ENCODE data around the gene GDI1. TPM values are rescaled to one million over a fixed set of nuclear protein-coding genes. Genes with fewer than 3 reads are reported as not detected.
A peak's percentile ranks its signal among the peaks of the same experiment; 100 is the strongest.
"Not testable (repeated sequence)": the region's sequence is repeated elsewhere in the genome, so short reads cannot be mapped to it uniquely, and the experiment has no call there.

The GDI1 gene
- total RNA-seq, 4 donors from 2014 or later, result 105 to 160 (median 121) TPM

- peak within 1 kb of the TSS; percentile 73 to 97 for H3K4me3 ChIP-seq
- peak; percentile 95 for ATAC-seq
- H3K27ac ChIP-seq, result peak within 1 kb of the TSS; percentile 92 to 100 (median 96)
Measured at GRCh38 chrX:154397888-154398667, 38.9 kb upstream of the GDI1 start, which contains the start of gene RPL10. RPL10 (plus strand) TSS chrX:154398377; CDS start chrX:154398520, 143 bp downstream.

GRCh38 chrX:154398668-154399526 lies 38.1 kb upstream of the GDI1 start:
- WGBS, 2 donors (ENCODE audit: low coverage in 1 of 2), result 56% methylated on average over 21 of the region's 49 CpGs; no CpG with 5 or more reads in 1 of the 2 donors
- peak; percentile 63 for ATAC-seq

More at GRCh38 chrX:154397888-154398667, 38.9 kb upstream of the GDI1 start, which contains the start of gene RPL10:
- Histone ChIP-seq H3K9me3 (no peaks in the 10 kb centered on the region), H3K27me3 (no peaks in the 10 kb centered on the region), H3K36me3 (peaks cover 0 to 32% of the 10 kb centered on the region in 2 donors), H3K4me1 (peaks cover 0 to 40% (median 4%) of the 10 kb centered on the region in 3 donors)
- whole genome bisulfite sequencing, 2 donors (ENCODE audit: low coverage in 1 of 2), result 44% methylated on average over 15 of the region's 69 CpGs; no CpG with 5 or more reads in 1 of the 2 donors
- TF ChIP-seq EP300 (IDR thresholded peaks at IDR 0.05) (no peak), CTCF (IDR thresholded peaks at IDR 0.05) (no peak), POLR2AphosphoS5 (IDR thresholded peaks at IDR 0.05) (peak; percentile 100), POLR2A (IDR thresholded peaks at IDR 0.05) (peak; percentile 95 to 98)

GRCh38 chrX:154399527-154400368 lies 37.2 kb upstream of the GDI1 start:
- TF ChIP-seq POLR2A (IDR thresholded peaks at IDR 0.05), result no peak
- no peak for TF ChIP-seq CTCF (IDR thresholded peaks at IDR 0.05)
- no peak for TF ChIP-seq EP300 (IDR thresholded peaks at IDR 0.05)
- TF ChIP-seq POLR2AphosphoS5 (IDR thresholded peaks at IDR 0.05), result no peak
- Histone ChIP-seq H3K9me3 (no peaks in the 10 kb centered on the region), H3K4me1 (peaks cover 0 to 40% (median 4%) of the 10 kb centered on the region in 3 donors), H3K27ac (peak overlapping the region; percentile 92 to 100 (median 96)), H3K36me3 (peaks cover 0 to 36% of the 10 kb centered on the region in 2 donors), H3K27me3 (no peaks in the 10 kb centered on the region), H3K4me3 (peak overlapping the region; percentile 73 to 97)
- WGBS, 2 donors (ENCODE audit: low coverage in 1 of 2), result 0 to 48% methylated on average over 3 to 6 of the region's 14 CpGs
- no peak for ATAC-seq

More at GRCh38 chrX:154398668-154399526, 38.1 kb upstream of the GDI1 start:
- TF ChIP-seq POLR2AphosphoS5 (IDR thresholded peaks at IDR 0.05) (no peak), CTCF (IDR thresholded peaks at IDR 0.05) (peak; percentile 63 to 85 (median 82))
- Histone ChIP-seq H3K36me3 (peaks cover 0 to 36% of the 10 kb centered on the region in 2 donors), H3K27ac (peak overlapping the region; percentile 92 to 100 (median 96)), H3K4me1 (peaks cover 0 to 40% (median 4%) of the 10 kb centered on the region in 3 donors), H3K27me3 (no peaks in the 10 kb centered on the region), H3K9me3 (no peaks in the 10 kb centered on the region), H3K4me3 (peak overlapping the region; percentile 73 to 97)

GRCh38 chrX:154400369-154400817 lies 36.6 kb upstream of the GDI1 start:
- H3K9me3 ChIP-seq, H3K27me3 ChIP-seq, ATAC-seq: not testable (repeated sequence)
- 86% methylated on average over 1 of the region's 6 CpGs; no CpG with 5 or more reads in 1 of the 2 donors for WGBS, 2 donors (ENCODE audit: low coverage in 1 of 2)
- Histone ChIP-seq H3K4me1 (peaks cover 0 to 40% (median 4%) of the 10 kb centered on the region in 3 donors), H3K36me3 (peaks cover 0 to 36% of the 10 kb centered on the region in 2 donors), H3K4me3 (peak overlapping the region in 1 of 2 donors; percentile 73), H3K27ac (peak overlapping the region in 3 of 4 donors; percentile 92 to 96 (median 96))

Measured in gastroesophageal sphincter (tissue), 4 donors.